PFSK-1 (cell line): ENCODE measurements around the gene ACER3.

Experiments used
- FOXP2 ChIP-seq: optimal IDR thresholded peaks from 2 replicates; pipeline ENCODE3; 2011; ENCODE audit warnings: borderline replicate concordance, control low read depth, inconsistent platforms; ENCODE audit not compliant: insufficient read depth; ENCODE audit errors: extremely low read length, extremely low read depth
- POLR2AphosphoS5 ChIP-seq: IDR thresholded peaks from 2 replicates; pipeline ENCODE4 v1.6.1; 2012; ENCODE audit warnings: low read depth, mild to moderate bottlenecking, control low read depth, low read length, moderate library complexity
- SIN3A ChIP-seq: IDR thresholded peaks from 2 replicates; pipeline ENCODE4 v1.6.1; 2012; ENCODE audit warnings: mild to moderate bottlenecking, low read length, moderate library complexity, borderline replicate concordance; ENCODE audit not compliant: insufficient read depth
- TAF1 ChIP-seq: IDR thresholded peaks from 2 replicates; pipeline ENCODE4 v1.6.1; 2012; ENCODE audit warnings: low read length, control low read depth, borderline replicate concordance; ENCODE audit not compliant: insufficient read depth
- TF ChIP-seq, protein P1 (sequence below), 2 experiments: IDR thresholded peaks; 2 replicates each; pipeline versions ENCODE4 v1.6.1 to v1.8.0; 2011 to 2012; ENCODE audit warnings: low read depth in 2 of 2, low read length in 2 of 2, control low read depth in 1 of 2, inconsistent platforms in 1 of 2, mild to moderate bottlenecking in 1 of 2, moderate library complexity in 1 of 2; ENCODE audit not compliant: insufficient read depth in 1 of 2

Gene ACER3

DNA sequence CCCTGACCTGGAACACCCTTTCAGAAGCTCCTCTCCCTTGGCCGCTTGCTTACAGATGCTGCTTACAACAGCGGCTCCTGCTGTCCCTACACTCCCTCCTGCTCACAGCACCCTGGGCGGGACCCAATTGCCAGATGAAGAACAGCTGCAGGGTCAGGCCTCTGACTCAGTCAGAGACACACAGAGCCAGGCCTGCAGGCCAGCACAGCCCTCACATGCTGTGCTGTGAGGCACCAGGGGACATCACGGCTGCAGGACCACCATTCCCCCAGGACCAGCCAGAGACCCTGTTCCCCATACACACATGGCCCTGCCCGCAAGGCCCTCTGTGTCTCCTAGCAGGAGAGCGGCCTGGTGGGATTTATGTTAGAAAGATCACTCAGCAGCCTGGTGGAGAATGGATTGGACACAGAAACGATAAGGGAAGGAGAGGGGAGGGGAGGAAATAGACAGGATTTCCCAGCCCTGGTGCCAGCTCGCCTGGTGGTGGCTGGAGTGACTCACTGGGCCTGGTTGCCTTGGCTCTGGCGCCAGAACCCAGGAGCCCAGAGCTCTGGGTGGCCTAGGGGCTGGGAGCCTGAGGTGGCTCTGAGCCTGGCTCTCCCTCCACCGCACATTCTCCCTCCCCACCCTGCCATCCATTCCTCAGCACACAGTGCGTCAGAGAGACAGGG lies 212.7 kb downstream of the ACER3 start:
- TF ChIP-seq SIN3A (no peak), FOXP2 (no peak), TAF1 (no peak), POLR2AphosphoS5 (no peak)
- TF ChIP-seq, protein P1, sequence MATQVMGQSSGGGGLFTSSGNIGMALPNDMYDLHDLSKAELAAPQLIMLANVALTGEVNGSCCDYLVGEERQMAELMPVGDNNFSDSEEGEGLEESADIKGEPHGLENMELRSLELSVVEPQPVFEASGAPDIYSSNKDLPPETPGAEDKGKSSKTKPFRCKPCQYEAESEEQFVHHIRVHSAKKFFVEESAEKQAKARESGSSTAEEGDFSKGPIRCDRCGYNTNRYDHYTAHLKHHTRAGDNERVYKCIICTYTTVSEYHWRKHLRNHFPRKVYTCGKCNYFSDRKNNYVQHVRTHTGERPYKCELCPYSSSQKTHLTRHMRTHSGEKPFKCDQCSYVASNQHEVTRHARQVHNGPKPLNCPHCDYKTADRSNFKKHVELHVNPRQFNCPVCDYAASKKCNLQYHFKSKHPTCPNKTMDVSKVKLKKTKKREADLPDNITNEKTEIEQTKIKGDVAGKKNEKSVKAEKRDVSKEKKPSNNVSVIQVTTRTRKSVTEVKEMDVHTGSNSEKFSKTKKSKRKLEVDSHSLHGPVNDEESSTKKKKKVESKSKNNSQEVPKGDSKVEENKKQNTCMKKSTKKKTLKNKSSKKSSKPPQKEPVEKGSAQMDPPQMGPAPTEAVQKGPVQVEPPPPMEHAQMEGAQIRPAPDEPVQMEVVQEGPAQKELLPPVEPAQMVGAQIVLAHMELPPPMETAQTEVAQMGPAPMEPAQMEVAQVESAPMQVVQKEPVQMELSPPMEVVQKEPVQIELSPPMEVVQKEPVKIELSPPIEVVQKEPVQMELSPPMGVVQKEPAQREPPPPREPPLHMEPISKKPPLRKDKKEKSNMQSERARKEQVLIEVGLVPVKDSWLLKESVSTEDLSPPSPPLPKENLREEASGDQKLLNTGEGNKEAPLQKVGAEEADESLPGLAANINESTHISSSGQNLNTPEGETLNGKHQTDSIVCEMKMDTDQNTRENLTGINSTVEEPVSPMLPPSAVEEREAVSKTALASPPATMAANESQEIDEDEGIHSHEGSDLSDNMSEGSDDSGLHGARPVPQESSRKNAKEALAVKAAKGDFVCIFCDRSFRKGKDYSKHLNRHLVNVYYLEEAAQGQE (IDR thresholded peaks at IDR 0.05; ENCODE audit: insufficient read depth in 1 of 2, low read depth in 2 of 2, low read length in 2 of 2) = no peak

DNA sequence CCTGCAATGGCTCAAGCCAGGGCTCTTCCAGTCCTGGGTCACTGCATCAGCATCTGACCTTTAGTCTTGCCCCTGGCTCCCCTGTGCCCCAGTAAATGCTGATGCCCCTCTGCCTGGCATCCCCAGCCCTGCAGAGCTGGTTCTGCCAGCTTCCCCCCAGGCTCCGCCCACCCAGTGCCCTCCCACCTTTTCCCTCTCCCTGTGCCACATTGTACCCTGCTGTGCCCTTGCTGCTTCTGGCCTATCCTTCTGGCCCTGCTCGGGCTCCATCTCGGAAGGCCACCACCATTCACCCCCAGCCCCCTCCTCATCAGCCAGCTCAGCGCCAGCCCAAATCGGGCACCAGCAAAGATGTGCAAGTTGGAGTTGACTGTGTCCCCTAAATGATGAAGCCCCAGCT lies 213.5 kb downstream of the ACER3 start:
- TF ChIP-seq SIN3A = no peak
- TF ChIP-seq, protein P1 (IDR thresholded peaks at IDR 0.05; ENCODE audit: insufficient read depth in 1 of 2, low read depth in 2 of 2, low read length in 2 of 2) = no peak
- no peak for TF ChIP-seq TAF1
- TF ChIP-seq FOXP2 = no peak
- no peak for TF ChIP-seq POLR2AphosphoS5

DNA sequence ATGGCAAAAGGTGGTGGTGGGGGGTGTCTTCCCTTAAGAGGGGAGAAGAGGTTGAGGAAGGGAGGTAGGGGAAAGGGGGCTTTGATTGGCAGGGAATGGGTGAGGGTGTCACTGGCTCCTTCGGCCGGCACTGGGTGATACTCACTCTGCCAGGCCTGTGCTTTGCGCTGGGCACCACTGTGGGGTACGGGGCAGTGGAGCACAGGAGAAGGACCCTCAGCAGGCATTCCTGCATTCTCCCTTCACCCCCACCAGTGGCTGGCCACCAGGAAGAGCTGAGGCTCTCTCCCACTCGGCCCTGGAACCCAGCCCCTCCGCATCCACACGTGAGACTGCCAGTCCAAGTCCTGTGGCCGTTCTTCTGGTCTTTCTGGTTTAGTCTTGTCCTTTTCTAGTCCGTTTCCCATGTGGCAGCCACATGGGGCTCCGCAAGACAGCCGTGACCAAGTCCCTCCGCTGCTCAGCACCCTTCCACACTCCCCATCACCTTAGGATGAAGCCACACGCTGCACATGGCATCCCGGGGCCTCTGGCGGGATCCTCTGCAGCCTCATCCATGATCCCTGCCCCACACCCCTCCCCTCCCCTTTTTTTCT lies 214.0 kb downstream of the ACER3 start:
- TF ChIP-seq SIN3A = no peak
- no peak for TF ChIP-seq TAF1
- TF ChIP-seq FOXP2 = no peak
- no peak for TF ChIP-seq POLR2AphosphoS5
- TF ChIP-seq, protein P1 (IDR thresholded peaks at IDR 0.05; ENCODE audit: insufficient read depth in 1 of 2, low read depth in 2 of 2, low read length in 2 of 2) = no peak

DNA sequence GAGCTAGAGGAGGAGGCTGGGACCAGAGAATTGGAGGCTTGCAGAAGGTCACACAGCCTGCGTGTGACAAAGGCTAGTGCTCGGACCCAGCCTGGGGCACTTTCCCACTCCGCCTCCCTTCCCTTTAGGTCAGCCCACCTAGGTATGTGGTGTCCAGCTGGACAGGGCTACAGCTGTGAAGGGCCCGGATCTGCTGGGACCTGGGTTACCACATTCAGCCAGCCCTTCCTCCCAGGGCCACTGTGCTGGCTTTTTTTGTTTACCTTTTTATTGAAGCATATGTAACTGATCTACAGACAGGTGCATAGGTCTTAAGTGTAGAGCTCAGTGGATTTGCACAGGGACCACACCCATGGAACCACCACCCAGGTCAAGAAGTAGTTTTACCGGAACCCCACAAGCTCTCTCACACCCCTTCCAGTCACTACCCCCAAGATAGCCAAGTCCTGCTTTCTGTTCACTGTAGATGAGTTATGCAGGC lies 214.7 kb downstream of the ACER3 start:
- TF ChIP-seq SIN3A (no peak), POLR2AphosphoS5 (no peak), TAF1 (no peak), FOXP2 (no peak)
- TF ChIP-seq, protein P1 (IDR thresholded peaks at IDR 0.05; ENCODE audit: insufficient read depth in 1 of 2, low read depth in 2 of 2, low read length in 2 of 2) = no peak
